Activated CD4-positive, alpha-beta T cell treated with anti-CD3 and anti-CD28 coated beads, Interleukin-2, amount 50 U/mL, for 16 hours (primary cell): Measurements from ENCODE around the gene SPEM1.
A peak's percentile ranks its signal among the peaks of the same experiment; 100 is the strongest.

Experiments used
- DNase-seq: peaks from one replicate; pipeline ENCODE4 v3.0.0-alpha.2; 2020

SPEM1 gene

GRCh38 chr17:7423679-7424078 is 3.6 kb downstream of the SPEM1 start:
- no peak for DNase-seq

- DNase-seq = no peak
Observed at GRCh38 chr17:7425316-7425715, 5.2 kb downstream of the SPEM1 start, which contains the start of gene SPEM2. Gene SPEM2, plus strand, starts transcription at chr17:7425616. Its CDS starts 73 bp downstream, at chr17:7425689.

GRCh38 chr17:7425756-7426155 is 5.6 kb downstream of the SPEM1 start:
- DNase-seq = no peak

- DNase-seq = no peak
Observed at GRCh38 chr17:7426203-7426863, 6.2 kb downstream of the SPEM1 start.

GRCh38 chr17:7426896-7427489 is 6.9 kb downstream of the SPEM1 start:
- no peak for DNase-seq

- DNase-seq = no peak
Observed at GRCh38 chr17:7427549-7427948, 7.4 kb downstream of the SPEM1 start.

- DNase-seq = no peak
Observed at GRCh38 chr17:7428557-7428956, 8.4 kb downstream of the SPEM1 start, which contains the start of gene SPEM3. Gene SPEM3, plus strand, starts transcription at chr17:7428857. Its CDS starts 46 bp downstream, at chr17:7428903.

- no peak for DNase-seq
Observed at GRCh38 chr17:7429722-7430121, 9.6 kb downstream of the SPEM1 start.

GRCh38 chr17:7431231-7431630 is 11.1 kb downstream of the SPEM1 start:
- no peak for DNase-seq

GRCh38 chr17:7432296-7432695 is 12.2 kb downstream of the SPEM1 start:
- no peak for DNase-seq

GRCh38 chr17:7435676-7436555 is 15.8 kb downstream of the SPEM1 start:
- DNase-seq = peak; percentile 65

- DNase-seq = peak; percentile 88
Observed at GRCh38 chr17:7436556-7437368, 16.6 kb downstream of the SPEM1 start.

GRCh38 chr17:7437369-7437863 is 17.3 kb downstream of the SPEM1 start:
- no peak for DNase-seq

- DNase-seq = peak; percentile 51
Observed at GRCh38 chr17:7437950-7438614, 18.0 kb downstream of the SPEM1 start.

- DNase-seq = no peak
Observed at GRCh38 chr17:7438656-7439460, 18.7 kb downstream of the SPEM1 start.

- no peak for DNase-seq
Observed at GRCh38 chr17:7439462-7440112, 19.5 kb downstream of the SPEM1 start, which contains the start of gene FGF11. Gene FGF11, plus strand, starts transcription at chr17:7439512. Its CDS starts 109 bp downstream, at chr17:7439621.

- DNase-seq = peak; percentile 32
Observed at GRCh38 chr17:7440113-7440833, 20.1 kb downstream of the SPEM1 start.

GRCh38 chr17:7440834-7441195 is 20.7 kb downstream of the SPEM1 start:
- DNase-seq = no peak

- no peak for DNase-seq
Observed at GRCh38 chr17:7441266-7441665, 21.1 kb downstream of the SPEM1 start.

- no peak for DNase-seq
Observed at GRCh38 chr17:7442142-7442541, 22.0 kb downstream of the SPEM1 start.
